Cerebellar cortex (tissue), 1 donor: ENCODE data around the gene SNX33.
"Not testable (repeated sequence)": the region's sequence is repeated elsewhere in the genome, so short reads cannot be mapped to it uniquely, and the experiment has no call there.

Experiments
- DNase-seq: peaks from one replicate; pipeline ENCODE4 v3.0.0-alpha.2; 2015; ENCODE audit warnings: low spot score

SNX33 gene

DNA sequence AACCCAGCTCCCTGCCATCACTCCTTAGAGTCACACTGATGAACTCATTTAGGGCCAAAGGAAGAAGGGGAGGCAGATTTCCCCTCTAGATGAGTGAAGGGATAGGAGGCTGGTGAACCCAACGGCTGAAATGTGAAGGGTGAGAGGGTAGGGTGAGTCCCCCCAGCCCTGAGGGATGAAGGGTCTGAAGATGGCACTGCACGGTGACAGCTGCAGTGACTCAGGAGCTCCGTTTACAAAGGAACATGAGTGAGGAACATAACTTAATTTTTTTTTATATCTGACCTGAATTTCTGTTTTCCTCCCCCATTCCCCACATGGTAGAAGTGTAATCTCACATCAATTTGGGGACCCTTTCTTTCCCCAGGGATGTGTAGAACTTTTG is 14.0 kb downstream of the SNX33 start:
- no peak for DNase-seq

DNA sequence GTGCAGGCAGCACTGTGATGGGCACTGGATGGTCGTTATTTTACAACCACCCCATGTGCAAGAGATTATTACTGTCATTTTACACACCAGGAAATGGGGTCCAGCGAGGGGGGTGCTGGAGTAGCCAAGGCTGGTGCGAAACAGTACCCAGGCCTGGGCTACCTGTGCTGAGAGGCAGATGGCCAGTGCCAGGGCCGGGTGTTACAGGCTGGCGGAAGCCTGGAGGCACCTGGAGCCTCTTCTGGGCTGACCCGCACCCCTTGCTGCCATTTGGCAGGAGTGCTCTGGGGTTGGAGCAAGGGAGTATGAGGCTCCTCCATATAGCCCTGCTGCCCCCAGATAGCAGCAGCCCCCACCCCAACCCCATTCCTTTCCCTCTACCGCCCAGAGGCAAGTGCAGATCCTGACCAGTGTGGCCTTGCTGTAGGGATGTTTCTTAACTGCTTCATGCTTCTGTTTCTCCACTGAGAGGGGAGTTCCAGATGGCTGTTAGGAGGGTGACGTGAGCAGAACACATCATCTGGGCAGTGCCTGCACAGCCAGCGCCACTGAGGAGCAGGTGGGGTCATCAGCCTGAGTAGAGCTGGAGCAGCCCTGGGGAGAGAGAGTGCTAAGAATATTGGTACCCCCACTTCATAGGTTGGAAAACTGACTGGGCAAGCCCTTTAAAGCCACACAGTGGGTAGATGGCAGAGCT is 15.3 kb downstream of the SNX33 start:
- DNase-seq: no peak

DNA sequence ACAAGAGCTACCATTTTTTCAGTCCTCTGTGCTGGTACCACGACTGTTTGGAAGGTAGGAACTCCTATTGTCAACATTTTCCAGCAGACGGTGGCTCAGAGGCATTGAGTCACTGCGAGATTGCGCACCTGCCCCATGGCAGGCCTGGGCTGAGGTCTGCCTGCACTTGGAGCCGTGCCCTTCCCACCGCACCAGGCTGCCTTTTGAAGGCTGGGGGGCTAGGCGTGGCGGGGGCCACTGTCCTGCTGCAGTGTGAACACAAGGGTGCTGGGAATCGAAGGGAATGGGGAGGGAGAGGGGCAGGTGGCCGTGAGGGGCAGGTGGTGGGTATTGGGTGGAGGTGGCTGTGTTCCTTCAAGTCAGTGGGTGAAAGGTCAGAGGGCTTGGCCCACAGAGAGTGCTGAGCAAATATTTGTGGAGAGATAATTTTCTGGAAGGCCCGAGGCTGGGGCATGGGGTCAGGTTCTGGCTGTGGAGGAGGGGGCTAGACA is 16.3 kb downstream of the SNX33 start:
- DNase-seq: no peak

GRCh38 chr15:75666823-75667501 is 19.2 kb downstream of the SNX33 start:
- DNase-seq: no peak

GRCh38 chr15:75669191-75669878 is 21.6 kb downstream of the SNX33 start:
- DNase-seq: no peak

GRCh38 chr15:75669879-75670212 is 22.1 kb downstream of the SNX33 start:
- no peak for DNase-seq

GRCh38 chr15:75671730-75672602 is 24.3 kb downstream of the SNX33 start:
- peak; percentile 30 for DNase-seq

DNA sequence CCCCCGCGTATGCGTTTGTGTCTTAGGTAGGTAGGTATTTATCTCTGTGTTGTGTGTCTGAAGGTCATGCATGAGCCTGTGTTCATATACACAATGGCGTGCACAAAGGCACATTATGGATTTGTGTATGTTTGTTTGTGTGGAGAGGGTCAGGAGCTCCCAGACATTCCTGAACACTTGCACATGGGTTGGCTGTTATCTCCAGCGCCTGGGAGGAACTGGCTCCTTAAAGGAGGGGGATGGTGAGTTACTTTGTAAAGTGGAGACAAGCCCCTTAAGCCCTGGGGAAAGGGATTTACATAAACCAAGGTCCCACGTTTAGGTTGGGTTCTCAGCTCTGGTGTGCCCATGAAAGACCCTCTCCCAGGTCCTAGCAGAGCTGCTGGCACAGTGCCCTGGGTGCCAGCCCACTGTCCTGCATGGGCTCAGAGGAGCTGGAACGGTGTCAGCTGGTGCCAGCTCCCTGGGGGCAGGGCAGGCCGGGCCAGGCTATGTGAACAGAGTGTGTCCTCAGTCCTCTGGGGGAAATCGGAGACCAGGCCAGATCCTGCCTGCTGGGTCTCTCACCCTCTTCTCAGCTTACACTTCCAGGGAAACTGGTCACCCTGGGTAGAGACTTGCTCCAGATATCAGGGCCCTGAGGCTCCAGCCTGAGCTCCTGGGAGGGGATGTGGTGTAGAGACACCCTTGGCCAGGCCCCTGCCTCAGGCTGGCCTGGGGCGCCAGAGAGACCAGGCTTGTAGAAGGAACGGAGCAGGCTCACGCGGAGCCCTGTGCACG is 25.1 kb downstream of the SNX33 start:
- peak; percentile 33 for DNase-seq

DNA sequence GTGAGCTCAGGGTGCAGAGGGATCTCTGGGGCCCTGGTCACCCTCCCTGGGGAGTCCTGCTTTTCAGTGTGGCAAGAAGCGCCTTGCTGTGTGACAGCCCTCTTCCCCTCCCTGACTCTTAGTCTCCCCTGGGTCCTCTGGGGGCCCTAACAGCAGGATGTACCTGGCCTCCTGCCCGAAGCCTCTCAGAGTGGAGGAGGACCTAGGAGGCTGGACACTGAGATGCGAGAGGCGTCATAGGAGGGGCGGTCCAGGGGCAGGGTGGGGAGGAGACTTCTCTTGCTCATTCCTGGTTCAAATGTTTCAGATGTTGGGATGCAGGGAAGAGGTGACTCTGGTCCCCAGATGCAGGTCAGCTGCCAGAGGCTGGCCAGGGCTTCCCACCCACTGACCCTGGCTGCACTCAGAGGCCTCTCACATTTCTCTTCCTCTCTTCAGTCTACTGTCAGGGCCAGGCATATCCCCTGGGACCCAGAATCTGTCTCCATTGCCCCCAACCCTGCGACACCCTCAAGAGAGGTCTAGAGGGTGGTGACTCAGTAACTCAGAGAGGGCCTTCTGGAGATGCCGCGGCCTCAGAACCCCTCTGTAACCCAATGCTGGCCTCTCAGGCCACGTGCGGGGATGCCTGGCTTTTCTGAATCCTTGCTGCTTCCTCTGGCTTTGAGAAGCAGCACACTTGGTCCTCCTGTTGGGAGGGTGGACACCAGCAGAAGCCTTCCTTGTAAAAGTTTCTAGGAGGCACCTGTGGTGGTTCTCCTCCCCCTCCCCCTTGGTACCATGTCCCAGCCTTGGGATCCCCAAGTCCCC is 25.9 kb downstream of the SNX33 start:
- peak; percentile 58 for DNase-seq

GRCh38 chr15:75674366-75674765 is 26.7 kb downstream of the SNX33 start:
- DNase-seq: no peak

- no peak for DNase-seq
Observed at GRCh38 chr15:75675579-75676404, 28.1 kb downstream of the SNX33 start.

DNA sequence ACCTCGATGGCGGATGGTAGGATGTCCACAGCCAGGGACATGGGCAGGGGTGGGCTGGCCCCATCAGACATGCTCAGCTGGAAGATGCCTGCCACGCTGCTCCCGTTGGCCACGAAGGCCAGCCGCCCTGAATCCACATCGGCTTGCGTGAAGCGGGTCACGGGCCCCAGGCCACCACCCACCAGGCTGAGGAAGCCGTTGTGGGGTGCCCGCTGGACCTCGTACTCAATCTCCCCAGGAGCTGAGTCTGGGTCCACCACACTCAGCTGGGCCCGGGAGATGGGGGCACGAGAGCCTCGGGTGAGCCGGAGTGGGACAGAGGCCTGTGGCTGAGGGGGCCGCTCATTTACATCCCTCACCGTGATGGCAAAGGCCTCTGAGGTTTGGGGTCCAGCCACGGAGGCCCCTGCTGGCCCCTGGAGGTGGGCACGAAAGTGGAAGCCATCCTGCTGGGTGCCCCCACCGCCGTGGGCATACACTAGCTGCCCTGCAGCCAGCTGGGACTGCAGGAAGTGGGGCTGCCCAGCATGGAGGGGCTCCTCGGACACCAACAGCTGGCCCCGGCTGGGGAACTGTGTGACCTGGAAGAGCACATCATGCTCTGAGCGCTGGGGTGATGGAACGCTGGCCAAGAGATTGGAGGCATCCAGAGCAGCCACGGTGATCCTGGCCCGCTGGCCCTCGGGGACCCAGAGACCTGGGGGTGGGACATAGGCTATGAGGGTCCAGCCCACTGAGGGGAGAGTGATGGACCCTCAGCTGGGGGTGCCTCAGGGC is 29.2 kb downstream of the SNX33 start:
- DNase-seq: no peak

DNA sequence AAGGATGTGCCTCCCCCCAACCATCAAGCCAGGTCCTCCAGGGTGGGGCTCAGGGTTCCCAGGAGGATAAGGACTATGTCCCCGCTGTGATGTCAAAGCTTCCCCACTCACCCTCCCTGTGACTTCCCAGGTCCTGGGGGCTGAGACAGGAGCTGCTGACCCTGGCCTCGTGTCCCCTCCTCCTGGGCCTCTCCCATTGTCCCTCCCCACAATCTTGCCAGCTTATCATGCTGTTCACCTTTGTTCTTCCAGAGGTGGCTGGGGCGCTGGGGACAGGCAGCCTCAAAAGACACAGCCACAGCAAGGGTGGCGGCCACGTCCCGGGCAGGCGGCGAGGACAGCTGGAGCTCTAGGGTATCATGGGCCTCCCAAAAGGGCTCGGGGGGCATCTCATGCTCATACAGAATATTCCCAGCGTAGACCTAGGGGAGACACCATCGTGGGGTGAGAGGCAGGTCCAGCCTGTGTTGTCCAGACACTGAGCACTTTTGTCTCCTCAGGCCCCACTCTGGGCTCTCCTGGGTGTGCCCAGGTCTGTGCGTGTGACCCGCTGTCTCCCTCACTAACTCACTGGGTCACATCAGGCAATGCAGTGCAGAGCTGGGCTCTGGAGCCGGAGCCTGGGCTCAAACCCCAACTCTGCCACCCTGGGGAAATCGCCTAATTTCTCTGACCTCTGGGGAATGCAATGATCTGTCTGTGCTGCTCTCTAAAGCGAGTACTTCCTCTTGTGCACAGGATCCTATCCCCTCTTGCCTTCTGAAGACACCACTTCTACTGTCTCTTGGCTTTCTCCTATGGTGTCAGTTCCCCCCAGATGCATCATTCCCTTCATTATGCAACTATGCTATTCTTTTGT is 30.0 kb downstream of the SNX33 start:
- DNase-seq: no peak

DNA sequence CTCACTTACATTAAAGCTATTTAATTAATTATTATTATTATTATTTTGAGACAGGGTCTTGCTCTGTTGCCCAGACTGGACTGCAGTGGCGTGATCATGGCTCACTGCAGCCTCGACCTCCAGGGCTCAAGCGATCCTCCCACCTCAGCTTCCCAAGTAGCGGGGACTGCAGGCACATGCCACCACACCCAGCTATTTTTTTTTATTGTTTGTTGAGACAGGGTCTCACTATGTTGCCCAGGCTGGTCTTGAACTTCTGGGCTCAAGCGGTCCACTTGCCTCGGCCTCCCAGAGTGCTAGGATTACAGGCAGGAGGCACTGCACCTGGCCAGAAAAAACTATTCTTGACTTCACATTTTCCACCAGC is 30.6 kb downstream of the SNX33 start:
- DNase-seq: not testable (repeated sequence)

DNA sequence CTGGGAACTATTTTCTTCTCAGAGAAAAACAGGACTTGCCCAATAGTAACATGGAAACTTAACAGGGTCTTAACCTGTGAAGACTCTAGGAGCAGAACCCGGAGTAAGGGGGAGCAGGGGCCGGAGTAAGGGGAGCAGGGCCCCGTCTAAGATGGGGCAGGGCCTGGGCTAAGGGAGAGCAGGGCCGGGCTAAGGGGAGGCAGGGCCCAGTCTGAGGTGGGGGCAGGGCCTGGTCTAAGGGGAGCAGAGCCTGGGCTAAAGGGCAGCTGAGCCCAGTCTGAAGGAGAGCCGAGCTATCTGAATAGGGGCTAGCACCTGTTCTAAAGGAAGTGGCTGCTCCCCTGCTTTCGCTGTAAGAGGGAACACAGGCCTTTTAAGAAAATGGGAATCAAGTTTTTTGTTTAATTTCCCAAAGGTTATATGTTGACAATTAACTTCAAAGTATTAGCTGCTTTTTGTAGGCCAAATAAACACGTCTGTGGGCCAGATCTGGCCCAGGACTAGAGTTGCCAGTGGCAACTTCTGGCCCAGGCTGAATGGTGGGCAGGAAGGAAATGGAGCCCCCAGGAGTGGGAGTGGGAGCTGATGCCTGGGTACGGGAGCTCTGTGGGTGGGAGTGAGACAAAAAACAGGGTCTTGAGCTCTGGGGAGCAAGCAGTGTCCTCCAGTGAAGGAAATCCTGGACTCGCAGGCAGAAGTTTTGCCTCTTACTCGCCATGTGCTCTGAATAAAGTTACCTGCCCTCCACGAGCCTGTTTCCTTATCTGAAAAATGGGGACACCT is 32.5 kb downstream of the SNX33 start:
- no peak for DNase-seq

- no peak for DNase-seq
Observed at GRCh38 chr15:75682181-75683135, 34.7 kb downstream of the SNX33 start.
